NCI-H1105 treated with DMSO at 0.1 percent for 48 hours (cell line): ENCODE measurements around the gene ESR2.
A peak's percentile ranks its signal among the peaks of the same experiment; 100 is the strongest.
"Not testable (repeated sequence)": the region's sequence is repeated elsewhere in the genome, so short reads cannot be mapped to it uniquely, and the experiment has no call there.

Experiments
- DNase-seq: peaks from one replicate; lab custom pipeline; 2025; lab: John Stamatoyannopoulos, UW

The ESR2 gene

GRCh38 chr14:64293976-64294671 is at the start of gene ESR2:
ESR2 (minus strand) TSS chr14:64294371; CDS start chr14:64282985, 11,386 bp downstream.
- DNase-seq = peak; percentile 71

- no peak for DNase-seq
These were observed 46.5 kb upstream of the ESR2 start for GRCh38 chr14:64340560-64341196.

- peak; percentile 100 for DNase-seq
These were observed 44.6 kb upstream of the ESR2 start for GRCh38 chr14:64338616-64339316.

GRCh38 chr14:64337888-64338615 is 43.9 kb upstream of the ESR2 start:
- peak; percentile 94 for DNase-seq

GRCh38 chr14:64329149-64329548 is 35.0 kb upstream of the ESR2 start:
- DNase-seq = no peak

- DNase-seq = no peak
These were observed 32.3 kb upstream of the ESR2 start for GRCh38 chr14:64326502-64326901.

GRCh38 chr14:64324895-64325294 is 30.7 kb upstream of the ESR2 start:
- DNase-seq = no peak

GRCh38 chr14:64324461-64324860 is 30.3 kb upstream of the ESR2 start:
- no peak for DNase-seq

- DNase-seq = not testable (repeated sequence)
These were observed 26.2 kb upstream of the ESR2 start for GRCh38 chr14:64320362-64320761.

GRCh38 chr14:64318695-64319094 is 24.5 kb upstream of the ESR2 start:
- DNase-seq = not testable (repeated sequence)

- DNase-seq = peak; percentile 85
These were observed 9.3 kb upstream of the ESR2 start for GRCh38 chr14:64303471-64303917.

GRCh38 chr14:64298773-64299172 is 4.6 kb upstream of the ESR2 start:
- no peak for DNase-seq

GRCh38 chr14:64296561-64296960 is 2.4 kb upstream of the ESR2 start:
- no peak for DNase-seq

- peak; percentile 74 for DNase-seq
These were observed 672 bp upstream of the ESR2 start for GRCh38 chr14:64294672-64295413.

- DNase-seq = no peak
These were observed 2.0 kb downstream of the ESR2 start for GRCh38 chr14:64292197-64292596.

- DNase-seq = no peak
These were observed 4.6 kb downstream of the ESR2 start for GRCh38 chr14:64289571-64289970.

GRCh38 chr14:64281805-64282204 is 12.4 kb downstream of the ESR2 start:
- no peak for DNase-seq

- no peak for DNase-seq
These were observed 14.2 kb downstream of the ESR2 start for GRCh38 chr14:64279704-64280668.

GRCh38 chr14:64278458-64278857 is 15.7 kb downstream of the ESR2 start:
- no peak for DNase-seq

- DNase-seq = no peak
These were observed 22.2 kb downstream of the ESR2 start for GRCh38 chr14:64272019-64272418.
